Stimulated activated CD4-positive, alpha-beta T cell treated with anti-CD3 and anti-CD28 coated beads, Interleukin-4, amount 100 ng/mL, for 48 hours (primary cell): ENCODE measurements around the gene MLANA.

Experiments used
- DNase-seq, 2 donors: peaks; one replicate each; pipeline ENCODE4 v3.0.0-alpha.2; 2020; ENCODE audit warnings: low read depth in 2 of 2

MLANA gene

DNA sequence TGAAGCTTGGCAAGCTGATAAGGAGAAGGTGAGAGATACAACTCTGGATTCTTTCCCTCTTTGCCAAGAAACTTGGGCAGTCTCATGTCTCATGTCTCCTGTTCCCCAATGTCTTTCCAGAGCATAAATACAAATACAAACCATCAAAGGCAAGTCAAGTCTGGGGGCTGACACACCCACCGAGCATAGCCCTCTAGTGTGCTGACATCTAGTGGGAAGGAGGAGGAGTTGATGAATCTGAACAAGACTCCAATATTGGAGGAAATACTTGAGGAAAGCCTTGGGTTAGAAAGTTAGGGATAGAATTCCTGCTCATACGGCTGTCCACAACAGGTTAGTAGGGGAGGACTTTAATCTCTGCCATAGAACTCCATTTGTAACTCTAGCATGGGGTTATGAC, 8.6 kb downstream of the MLANA start:
- no peak for DNase-seq

DNA sequence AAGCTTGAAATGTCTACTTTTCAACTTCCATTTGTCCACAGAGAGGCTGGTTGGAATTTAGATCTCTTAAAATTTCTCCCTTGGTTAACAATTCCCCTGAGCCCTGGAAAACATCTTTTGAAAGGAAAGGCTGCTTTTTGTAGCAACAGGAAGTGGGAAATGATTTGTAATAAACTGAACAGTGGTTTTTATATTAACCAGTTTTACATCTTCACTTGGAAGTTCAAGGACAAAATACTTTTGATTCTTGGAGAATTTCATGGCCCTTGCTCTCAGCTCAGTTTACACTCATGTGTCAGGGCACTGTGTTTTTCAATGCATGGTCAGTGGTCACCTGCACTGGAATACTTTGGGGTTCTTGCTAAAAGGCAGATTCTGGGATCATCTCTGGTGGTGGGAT, 9.9 kb downstream of the MLANA start:
- no peak for DNase-seq

DNA sequence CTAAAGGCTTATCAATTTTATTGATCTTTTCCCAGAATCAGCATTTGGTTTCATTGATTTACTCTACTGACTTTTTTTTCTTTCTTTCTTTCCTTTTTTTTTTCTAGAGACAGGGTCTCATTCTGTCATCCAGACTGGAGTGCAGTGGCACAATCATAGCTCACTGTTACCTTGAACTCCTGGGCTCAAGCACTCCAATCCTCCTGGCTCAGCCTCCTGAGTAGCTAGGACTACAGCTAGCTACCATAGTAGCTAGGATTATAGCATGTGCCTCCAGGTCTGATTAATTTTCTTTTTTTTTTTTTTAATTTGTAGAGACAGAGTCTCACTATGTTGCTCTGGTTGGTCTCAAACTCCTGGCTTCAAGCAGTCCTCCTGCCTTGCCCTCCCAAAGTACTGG, 11.7 kb downstream of the MLANA start:
- no peak for DNase-seq

DNA sequence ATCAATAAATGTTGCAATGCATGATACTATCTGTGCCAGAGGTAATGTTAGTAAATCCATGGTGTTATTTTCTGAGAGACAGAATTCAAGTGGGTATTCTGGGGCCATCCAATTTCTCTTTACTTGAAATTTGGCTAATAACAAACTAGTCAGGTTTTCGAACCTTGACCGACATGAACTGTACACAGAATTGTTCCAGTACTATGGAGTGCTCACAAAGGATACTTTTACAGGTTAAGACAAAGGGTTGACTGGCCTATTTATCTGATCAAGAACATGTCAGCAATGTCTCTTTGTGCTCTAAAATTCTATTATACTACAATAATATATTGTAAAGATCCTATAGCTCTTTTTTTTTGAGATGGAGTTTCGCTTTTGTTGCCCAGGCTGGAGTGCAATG, 18.2 kb downstream of the MLANA start:
- no peak for DNase-seq

DNA sequence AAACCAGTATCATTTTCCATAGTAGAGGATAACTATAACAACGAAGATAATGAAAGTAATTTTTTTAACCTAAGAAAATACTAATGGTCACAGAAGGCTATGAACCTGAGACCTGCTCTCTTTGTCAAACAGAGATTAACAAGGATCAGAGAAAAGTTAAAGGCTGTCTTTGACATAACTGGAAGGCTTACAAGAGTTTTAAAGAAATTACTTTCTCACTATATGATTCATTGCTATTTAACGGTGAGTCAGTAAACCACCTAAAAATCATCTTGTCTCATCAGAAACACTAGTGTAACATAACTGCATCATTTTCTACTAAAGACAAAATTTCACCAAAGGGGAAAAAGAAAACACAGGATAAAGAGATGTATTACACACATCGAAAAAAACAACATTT, 19.3 kb downstream of the MLANA start:
- DNase-seq: no peak

DNA sequence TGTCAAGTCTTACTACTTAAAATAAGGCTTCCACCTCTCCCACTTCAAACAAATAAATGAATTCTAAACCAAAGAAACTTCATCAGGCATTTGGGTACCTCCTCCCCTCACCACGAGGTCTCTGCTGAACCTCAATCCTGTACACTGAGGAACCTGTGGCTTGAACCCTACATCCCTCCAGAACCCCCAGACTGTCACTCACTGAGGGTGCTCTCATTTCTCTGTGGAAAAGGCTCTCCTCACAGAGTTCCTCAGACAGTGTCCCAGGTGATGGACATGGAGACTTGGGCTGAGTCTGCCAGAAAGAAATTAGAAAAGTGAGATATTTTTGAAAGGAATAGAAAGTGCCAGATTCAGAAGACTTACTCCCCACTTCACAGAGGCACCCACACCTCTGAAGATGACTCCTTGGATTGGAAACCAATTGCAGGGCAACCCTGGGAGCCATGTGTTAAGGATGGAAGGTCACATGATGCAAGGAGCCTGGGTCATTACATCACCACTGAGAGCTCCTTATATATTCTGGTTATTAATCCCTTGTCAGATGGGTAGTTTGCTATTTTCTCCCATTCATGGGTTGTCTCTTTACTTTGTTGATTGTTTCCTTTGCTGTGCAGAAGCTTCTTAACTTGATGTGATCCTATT, 19.8 kb downstream of the MLANA start:
- DNase-seq: peak in 1 of 2 donors; percentile 21

DNA sequence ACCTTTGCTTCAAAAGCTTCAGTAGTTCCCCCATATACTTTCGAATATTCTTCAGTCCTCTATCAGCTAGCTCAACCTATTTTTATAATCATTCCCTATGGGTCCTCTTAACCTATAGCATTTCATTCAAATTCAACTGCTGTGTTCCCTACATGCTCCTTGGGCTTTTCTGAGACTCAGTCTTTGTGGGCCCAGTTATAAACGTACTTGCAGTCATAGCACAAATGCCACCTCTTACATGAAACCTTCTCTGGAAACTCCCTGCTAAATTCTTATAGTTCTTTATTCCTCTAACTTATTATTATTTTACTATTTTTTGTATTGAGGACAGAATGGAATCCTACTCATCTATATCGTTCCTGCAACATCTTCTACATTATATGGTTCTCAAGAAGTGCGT, 24.7 kb downstream of the MLANA start:
- no peak for DNase-seq

DNA sequence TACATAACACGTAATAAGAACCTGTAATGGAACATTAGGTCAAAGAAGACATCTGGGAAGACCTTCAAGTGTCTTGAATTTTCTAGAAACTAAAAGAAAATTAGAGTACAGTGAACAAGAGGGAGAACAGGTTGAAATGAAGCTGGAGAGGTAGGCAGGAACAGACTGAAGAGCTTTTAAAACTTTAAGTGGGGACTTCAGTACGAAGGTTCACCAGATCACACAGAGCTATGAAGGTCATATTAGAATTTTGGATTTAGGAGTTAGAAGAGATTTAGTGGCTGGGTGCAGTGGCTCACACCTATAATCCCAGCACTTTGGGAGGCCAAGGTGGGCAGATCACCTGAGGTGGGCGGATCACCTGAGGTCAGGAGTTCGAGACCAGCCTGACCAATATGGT, 26.6 kb downstream of the MLANA start:
- no peak for DNase-seq

DNA sequence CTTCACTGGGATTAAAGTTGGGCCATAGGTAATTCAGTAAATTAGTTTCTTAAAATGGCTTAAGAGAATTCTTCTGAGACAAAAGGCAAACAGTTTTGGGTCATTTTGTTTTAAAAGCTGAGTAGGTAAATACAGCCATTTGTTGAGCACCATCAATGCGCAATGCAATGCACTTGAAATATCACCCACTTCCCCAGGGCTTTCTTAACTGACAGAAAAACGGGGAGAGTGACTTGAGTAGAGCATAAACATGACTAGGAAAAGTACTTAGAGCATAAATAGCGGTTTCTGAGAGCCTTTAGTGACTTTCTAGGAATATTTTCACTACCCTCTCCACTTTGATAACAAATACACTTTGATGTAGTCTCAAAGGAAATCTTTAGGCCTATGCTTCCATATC, 27.2 kb downstream of the MLANA start:
- DNase-seq: no peak

DNA sequence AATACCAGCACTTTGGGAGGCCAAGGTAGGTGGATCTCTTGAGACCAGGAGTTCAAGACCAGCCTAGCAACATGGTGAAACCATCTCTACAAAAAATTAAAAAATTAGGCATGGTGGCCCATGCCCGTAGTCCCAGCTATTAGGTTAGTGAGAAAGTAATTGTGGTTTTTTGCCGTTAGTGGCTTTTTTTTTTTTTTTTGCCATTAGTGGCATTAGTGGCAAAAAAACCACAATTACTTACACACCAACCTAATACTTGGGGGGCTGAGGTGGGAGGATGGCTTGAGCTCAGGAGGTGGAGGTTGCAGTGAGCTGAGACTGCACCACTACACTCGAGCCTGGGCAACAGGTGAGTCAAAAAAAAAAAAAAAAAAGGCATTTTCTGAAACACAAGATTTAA, 27.8 kb downstream of the MLANA start:
- no peak for DNase-seq

DNA sequence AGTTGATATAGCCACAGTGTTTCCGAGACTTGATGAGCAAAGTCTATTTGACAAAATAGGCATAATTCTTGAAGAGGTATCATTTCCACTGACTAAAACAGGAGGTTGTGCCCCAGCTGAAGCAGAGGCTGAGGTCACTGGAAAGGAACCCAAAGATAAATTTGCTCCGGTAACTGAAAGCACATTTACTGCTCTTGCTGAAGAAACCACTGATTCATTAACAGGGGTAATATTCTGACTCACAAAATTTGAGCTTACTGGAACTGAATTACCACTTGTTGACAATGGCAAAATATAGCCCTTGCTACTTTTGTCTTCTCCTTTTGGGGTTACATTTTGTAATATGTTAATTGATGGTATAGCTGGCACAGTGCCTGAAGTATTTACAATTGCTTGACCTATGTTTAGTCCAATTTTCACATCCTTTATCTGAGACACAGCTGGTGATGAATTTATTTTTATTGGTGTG, 30.2 kb downstream of the MLANA start:
- no peak for DNase-seq

DNA sequence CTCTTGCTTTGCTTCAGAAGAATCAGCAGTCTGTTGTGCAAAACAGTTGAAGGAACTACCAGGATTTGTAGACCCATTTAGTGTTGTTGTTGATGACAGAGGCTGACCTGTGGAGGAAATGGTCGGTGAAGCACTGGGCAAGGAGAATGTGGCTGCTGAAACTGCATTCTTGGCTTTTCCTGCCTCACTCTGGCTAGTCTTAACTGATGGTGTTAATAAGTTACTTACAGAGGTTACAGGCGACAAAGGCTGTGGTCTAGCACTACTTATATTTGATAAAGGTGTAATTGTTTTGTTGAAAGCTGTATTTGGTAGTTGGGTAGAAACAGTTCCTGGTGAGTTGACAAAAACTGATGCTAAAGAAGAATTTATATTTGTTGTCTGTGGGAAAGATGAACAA, 31.5 kb downstream of the MLANA start:
- DNase-seq: no peak

DNA sequence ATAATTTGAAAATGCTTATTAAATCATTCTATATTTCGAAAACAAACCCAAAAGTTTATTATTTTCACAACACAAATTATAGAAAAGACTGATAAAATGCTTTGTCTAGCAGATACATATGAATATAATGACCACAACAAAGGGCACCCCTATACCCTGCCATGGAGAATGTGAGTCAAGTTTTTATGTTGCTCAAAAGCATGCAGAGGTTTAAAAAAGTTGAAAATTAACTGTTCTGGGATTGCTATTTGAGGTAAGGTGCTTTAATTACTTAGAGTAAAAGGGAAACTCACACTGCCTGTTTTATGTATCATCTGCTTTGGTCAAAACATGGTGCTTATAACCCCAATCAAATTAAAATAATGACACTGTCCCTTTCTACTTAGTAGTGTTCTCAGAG, 41.0 kb downstream of the MLANA start:
- DNase-seq: no peak

DNA sequence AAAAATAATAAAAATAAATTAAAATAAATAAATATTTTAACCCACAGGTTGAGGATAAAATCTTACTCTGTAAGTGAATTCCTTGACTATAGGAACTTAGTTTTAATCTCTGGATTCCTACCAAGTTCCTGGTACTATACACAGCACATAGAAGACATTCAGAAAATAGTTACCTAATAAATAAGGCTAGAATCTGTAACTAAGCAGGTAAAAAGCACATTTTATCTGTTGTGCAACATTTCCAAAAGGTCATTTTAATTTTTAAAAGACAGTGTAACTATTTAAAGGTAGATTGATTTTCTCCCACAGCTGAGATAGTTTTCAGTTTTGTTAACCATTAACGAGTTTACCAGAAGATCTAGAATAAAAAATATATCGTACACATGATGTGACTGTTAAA, 47.8 kb downstream of the MLANA start:
- DNase-seq: no peak

DNA sequence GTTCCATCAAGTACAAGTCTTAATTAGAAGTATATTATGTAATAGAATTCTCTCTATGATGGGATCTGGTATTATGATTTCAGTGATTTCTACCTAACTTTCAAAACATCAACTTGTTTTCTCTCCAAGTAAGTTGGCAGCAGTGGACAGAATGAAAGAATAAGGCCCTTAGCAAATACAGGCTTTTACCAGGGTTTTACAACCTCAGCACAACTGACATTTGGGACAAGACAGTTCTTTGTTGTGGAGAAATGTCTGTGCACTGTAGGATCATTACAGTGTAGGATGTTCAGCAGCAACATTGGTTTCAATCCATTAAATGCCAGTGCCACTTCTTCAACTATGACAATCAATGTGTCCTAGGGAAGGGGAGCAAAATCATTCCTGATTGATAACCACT, 48.8 kb downstream of the MLANA start:
- DNase-seq: no peak

DNA sequence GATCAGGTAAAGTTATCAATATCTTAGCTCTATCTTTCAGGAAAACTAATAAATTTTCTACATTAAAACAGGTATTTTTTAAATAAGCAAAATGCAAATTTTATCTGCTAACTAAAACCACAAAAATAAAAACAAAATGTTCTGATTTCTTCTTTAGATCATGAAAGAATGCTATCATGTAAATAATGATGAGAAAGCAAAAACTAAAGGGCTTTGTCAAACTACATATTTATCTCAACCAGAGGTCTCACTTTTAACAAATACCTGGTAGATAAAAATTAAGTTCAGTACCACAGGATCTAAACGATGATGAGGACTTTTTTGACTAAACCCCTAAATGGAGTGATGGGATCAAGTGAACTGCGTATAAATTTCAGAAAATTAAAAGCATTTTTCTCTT, 50.5 kb downstream of the MLANA start:
- DNase-seq: no peak

DNA sequence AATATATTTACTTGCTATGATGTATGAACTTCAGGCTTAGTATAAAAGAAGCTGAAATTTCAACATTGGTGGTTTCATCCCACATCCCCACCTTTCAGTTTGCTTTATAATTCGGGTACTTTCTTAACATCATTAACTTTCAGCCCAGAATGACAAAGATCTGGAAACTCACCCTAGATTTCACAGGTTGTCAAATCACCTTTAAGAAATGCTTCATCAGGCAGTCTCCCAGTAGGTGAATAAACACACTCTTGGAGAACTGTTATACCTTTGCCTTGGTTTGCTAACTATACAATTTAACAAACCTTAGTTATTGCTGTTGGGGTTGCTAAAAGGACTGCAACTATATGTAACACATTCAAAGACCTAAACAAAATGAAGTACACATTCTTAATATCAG, 54.4 kb downstream of the MLANA start:
- DNase-seq: no peak

DNA sequence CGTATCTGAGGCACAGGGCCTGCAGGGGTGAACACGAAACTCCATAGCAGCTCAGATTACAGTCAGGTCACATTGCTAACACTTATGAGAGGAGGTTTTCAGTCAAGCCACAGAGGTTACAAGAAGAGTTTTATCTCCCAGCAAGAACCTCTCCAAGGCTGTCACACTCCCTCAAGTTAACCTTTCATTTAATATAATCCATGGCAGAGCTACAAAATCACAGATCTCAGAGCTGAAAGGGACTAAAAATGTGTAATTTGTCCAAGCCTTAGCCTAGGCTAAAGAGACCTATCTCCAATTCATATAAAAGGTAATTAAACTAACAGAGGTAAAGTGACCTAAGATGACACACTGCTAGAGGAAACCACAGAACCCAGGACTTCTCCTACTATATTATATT, 57.2 kb downstream of the MLANA start:
- no peak for DNase-seq

DNA sequence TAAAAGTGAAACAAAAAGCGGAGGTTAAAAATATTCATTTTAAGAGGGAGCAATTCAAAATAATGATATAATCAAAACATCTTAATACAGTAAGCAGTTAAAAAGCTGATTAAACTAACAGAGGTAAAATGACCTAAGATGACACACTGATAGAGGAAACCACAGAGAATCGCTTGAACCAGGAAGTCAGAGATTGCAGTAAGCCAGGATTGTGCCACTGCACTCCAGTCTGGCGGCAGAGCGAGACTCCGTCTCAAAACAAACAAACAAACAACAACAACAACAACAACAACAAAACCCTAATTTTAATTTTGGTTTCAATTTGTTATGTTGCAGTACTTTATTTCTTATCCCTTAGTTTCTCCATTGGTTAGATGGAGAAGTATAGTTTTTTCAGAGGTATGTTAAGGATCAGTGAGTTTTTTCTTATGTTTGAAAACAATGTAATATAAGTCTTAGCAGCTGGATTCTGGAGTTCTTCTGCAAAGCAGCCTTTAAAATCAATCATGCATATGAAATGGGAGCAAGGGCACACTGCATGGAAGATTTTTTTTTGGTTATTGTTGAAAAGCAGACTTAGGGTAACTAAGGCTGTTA, 58.5 kb downstream of the MLANA start:
- DNase-seq: no peak

DNA sequence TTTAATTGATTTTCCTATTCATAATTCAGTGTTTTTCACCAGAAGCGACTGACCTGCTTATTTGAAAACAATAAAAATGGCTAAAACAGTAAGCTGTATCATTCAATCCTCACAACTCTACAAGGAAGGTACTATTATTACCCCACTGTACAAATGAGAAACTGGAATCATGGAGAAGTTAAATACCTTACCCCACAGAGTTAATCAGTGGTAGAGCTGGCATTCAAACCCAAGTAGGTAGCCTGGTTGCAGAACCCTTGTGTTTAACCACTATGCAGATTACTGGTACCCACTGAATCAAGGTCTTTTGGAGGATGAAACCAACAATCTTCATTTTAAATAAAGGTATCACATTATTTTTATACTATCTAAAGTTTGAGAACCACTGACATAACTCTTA, 59.6 kb downstream of the MLANA start:
- DNase-seq: no peak

DNA sequence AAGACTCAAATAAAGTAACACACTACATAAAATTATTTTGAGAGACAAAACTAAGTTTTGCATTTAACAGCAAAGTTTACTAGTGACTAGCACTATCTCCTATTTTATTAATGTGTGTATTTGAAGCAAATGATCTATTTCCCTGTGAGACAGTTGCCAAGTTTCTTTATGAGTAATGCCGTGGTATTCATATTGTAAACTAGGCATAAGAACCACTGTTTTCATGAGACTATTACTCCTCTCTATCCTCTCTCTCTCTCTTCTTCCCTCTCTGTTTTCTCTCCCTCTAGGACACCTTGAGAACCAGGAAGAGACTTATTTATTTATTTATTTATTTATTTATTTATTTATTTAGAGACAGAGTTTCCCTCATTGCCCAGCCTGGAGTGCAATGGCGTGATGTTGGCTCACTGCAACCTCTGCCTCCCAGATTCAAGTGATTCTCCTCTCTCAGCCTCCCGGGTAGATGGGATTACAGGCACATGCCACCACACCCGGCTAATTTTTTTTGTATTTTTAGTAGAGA, 61.1 kb downstream of the MLANA start:
- no peak for DNase-seq

DNA sequence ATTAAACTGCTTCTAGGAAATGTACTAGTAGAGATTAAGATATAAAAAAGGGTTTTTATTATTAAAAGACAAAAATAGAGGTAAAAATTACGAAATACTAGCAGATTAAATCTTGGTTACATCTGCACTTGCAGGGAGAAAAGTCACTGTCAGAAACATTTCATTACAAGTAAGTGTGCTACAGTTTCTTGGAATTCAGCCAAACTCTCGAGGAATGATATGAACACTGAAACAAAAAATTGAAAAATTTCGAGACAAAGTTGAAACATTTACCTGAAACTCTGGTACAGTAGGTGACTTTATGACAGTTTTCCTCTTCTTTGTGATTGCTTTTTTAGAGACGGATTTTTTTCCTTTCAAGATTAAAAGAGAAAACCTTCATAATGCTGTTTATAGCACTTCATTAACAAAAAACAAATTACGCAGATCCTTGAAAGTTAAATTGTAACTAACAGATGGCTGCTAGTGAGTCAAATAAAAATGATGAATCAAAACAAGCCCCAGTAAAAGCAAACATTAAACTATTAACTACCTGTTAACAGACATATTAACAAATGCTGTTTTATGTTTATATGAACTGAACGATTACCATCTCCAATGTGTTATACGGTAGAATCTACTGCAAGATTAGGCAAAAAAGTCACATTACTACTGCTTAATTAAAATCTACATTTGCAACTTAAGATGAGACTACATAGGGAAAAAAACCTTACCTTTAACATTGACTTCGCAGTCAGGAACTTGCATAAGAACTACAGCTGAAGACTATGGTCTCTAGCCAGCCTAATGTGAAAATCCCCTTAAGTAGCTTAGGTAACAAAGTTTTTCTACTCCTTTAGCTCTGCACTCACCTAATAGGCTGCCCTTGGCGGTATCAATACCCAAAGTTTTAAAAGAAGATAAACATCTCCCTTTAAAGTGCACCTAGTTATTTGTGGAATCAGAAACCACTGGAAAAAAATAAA, 63.3 kb downstream of the MLANA start:
- DNase-seq: no peak

DNA sequence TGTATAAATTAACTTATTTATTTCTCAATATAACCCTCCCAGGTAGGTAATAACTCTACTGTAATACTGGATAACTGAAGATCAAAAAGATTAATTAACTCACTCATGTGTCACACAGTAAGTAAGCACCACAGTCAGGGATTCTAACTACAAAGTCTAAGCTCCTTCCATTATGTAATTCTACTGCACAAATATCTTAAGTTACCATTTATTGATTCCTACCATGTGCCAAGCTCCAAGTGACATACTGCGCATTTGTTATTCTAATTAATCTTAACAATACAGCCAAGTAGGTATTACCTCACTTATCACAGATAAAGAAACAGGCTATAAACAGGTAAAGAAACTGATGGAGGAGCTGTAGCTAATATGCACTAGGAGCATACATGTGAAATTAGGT, 66.5 kb downstream of the MLANA start:
- no peak for DNase-seq
